H1 (cell line): ENCODE data around the gene HMG20A. TPM values are rescaled to one million over a fixed set of nuclear protein-coding genes. Genes with fewer than 3 reads are reported as not detected.

Source experiments
- MAX ChIP-seq: IDR thresholded peaks from 2 replicates; pipeline ENCODE4 v1.6.1; 2012; ENCODE audit warnings: inconsistent platforms
- polyA plus RNA-seq, 7 experiments: library from polyadenylated mRNA; depleted of rRNA in 3 of 7; stranded (reverse) in 5 of 7; unstranded in 2 of 7; fragments of >200 nt in 5 of 7; fragments of 200-250 nt in 2 of 7; gene quantifications; 1 replicate in 5 of 7; 2 replicates in 1 of 7; 4 replicates in 1 of 7; pipeline versions ENCODE4 v1.2.1 to v1.2.3, GENCODE V29; 2011 to 2013; ENCODE audit warnings: missing spikeins in 2 of 7, mixed read lengths in 2 of 7
- total RNA-seq: library from RNA; stranded (reverse); fragmentation: NEBNext Ultra II Directional; extraction: Animal tissue kit (Norgen Biotek cat#: 25700); gene quantifications from 2 replicates; pipeline ENCODE4 v1.2.1, GENCODE V29; 2021

The HMG20A gene
- total and polyA plus RNA-seq, 2 of the 8 experiments (the other 6 are each of a cell fraction or from before 2014, with no cell fraction given) = 52.1 to 59.7 TPM

GRCh38 chr15:77387365-77388105, 33.2 kb upstream of the HMG20A start (continued):
- no peak for TF ChIP-seq MAX
